GM12878 (cell line): ENCODE results near the gene CTNNA3.

Experiments
- RFX5 ChIP-seq: IDR thresholded peaks from 2 replicates; pipeline ENCODE4 v1.6.1; 2011; ENCODE audit warnings: low read depth, low read length, improper control_type of control experiment
- TARDBP ChIP-seq: IDR thresholded peaks from 2 replicates; pipeline ENCODE4 v1.6.1; 2016; ENCODE audit warnings: borderline replicate concordance
- YY1 ChIP-seq: IDR thresholded peaks from 2 replicates; pipeline ENCODE4 v1.6.1; 2011; ENCODE audit warnings: low read depth, mild to moderate bottlenecking, low read length
- TF ChIP-seq, protein P1 (sequence below), 3 experiments: IDR thresholded peaks in 2 of 3; conservative IDR thresholded peaks in 1 of 3; 2 replicates each; pipeline ENCODE4 v1.5.1; 2011; ENCODE audit warnings: low read depth in 3 of 3, low read length in 3 of 3, mild to moderate bottlenecking in 3 of 3, control low read depth in 2 of 3, moderate library complexity in 2 of 3, inconsistent platforms in 1 of 3, mixed read lengths in 1 of 3; ENCODE audit not compliant: control insufficient read depth in 2 of 3, insufficient read depth in 1 of 3; ENCODE audit errors: extremely low read depth in 1 of 3
- TF ChIP-seq, protein P2 (sequence below): fragments of 450-650 bp; IDR thresholded peaks from 2 replicates; pipeline ENCODE4 v1.6.1; 2017; ENCODE audit warnings: mild to moderate bottlenecking, low read depth, inconsistent platforms; ENCODE audit not compliant: poor library complexity, severe bottlenecking
- TF ChIP-seq, protein P3 (sequence below): fragments of 450-650 bp; IDR thresholded peaks from 2 replicates; pipeline ENCODE4 v1.6.1; 2017; ENCODE audit warnings: mild to moderate bottlenecking

DNA sequence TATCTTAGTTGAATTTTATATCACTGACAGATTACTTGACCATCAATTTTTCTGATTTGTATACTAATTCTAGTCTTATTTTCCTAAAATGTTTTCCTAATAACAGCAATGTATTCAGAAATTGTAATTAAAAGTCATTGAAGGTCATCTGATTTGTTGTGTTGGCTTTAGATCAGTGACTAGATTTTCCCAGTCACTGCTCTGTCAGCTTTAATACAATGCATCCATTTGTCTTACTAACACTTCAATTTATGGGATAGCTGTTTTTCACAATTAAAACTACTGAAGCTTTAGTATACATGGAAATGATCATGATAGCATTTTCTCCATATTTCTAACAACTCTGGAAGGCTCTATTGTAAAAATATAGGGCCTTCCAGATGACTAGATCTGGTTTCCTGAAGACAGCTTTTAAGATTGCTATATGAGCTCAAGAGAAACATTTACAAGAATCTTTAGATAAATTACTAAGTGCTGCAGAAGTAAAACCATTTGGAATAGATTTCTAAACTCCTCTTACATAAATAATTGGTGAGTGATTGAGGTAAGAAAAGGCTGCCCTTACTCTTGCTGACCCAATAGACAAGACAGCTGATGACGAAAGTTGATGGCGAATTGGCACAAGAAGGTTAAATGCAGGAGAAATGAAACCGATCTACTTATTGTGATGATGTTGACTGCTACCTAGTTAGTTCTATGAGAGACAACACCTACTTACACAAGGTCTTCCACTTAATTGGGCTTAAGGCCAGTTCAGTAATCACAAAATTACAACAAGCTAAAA is 696.0 kb downstream of the CTNNA3 start:
- TF ChIP-seq, protein P1, sequence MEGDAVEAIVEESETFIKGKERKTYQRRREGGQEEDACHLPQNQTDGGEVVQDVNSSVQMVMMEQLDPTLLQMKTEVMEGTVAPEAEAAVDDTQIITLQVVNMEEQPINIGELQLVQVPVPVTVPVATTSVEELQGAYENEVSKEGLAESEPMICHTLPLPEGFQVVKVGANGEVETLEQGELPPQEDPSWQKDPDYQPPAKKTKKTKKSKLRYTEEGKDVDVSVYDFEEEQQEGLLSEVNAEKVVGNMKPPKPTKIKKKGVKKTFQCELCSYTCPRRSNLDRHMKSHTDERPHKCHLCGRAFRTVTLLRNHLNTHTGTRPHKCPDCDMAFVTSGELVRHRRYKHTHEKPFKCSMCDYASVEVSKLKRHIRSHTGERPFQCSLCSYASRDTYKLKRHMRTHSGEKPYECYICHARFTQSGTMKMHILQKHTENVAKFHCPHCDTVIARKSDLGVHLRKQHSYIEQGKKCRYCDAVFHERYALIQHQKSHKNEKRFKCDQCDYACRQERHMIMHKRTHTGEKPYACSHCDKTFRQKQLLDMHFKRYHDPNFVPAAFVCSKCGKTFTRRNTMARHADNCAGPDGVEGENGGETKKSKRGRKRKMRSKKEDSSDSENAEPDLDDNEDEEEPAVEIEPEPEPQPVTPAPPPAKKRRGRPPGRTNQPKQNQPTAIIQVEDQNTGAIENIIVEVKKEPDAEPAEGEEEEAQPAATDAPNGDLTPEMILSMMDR (IDR thresholded peaks at IDR 0.05 in 2 of 3, conservative IDR thresholded peaks at IDR 0.05 in 1 of 3; ENCODE audit: control insufficient read depth in 2 of 3, extremely low read depth in 1 of 3, insufficient read depth in 1 of 3, low read depth in 3 of 3, low read length in 3 of 3): no peak
- TF ChIP-seq YY1 (no peak), TARDBP (no peak), RFX5 (no peak)
- TF ChIP-seq, protein P2, sequence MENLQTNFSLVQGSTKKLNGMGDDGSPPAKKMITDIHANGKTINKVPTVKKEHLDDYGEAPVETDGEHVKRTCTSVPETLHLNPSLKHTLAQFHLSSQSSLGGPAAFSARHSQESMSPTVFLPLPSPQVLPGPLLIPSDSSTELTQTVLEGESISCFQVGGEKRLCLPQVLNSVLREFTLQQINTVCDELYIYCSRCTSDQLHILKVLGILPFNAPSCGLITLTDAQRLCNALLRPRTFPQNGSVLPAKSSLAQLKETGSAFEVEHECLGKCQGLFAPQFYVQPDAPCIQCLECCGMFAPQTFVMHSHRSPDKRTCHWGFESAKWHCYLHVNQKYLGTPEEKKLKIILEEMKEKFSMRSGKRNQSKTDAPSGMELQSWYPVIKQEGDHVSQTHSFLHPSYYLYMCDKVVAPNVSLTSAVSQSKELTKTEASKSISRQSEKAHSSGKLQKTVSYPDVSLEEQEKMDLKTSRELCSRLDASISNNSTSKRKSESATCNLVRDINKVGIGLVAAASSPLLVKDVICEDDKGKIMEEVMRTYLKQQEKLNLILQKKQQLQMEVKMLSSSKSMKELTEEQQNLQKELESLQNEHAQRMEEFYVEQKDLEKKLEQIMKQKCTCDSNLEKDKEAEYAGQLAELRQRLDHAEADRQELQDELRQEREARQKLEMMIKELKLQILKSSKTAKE: no peak
- TF ChIP-seq, protein P3, sequence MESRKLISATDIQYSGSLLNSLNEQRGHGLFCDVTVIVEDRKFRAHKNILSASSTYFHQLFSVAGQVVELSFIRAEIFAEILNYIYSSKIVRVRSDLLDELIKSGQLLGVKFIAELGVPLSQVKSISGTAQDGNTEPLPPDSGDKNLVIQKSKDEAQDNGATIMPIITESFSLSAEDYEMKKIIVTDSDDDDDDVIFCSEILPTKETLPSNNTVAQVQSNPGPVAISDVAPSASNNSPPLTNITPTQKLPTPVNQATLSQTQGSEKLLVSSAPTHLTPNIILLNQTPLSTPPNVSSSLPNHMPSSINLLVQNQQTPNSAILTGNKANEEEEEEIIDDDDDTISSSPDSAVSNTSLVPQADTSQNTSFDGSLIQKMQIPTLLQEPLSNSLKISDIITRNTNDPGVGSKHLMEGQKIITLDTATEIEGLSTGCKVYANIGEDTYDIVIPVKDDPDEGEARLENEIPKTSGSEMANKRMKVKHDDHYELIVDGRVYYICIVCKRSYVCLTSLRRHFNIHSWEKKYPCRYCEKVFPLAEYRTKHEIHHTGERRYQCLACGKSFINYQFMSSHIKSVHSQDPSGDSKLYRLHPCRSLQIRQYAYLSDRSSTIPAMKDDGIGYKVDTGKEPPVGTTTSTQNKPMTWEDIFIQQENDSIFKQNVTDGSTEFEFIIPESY: no peak
